ENCODE data around the gene RAB30.

RAB30 gene, protein sequence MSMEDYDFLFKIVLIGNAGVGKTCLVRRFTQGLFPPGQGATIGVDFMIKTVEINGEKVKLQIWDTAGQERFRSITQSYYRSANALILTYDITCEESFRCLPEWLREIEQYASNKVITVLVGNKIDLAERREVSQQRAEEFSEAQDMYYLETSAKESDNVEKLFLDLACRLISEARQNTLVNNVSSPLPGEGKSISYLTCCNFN
- total RNA-seq: 19.2 to 44.4 (median 29.2) reads per million in 3 donors

GRCh38 chr11:83071567-83072349, at the start of gene RAB30:
Gene RAB30, minus strand, starts transcription at chr11:83071897. Its CDS starts 74,581 bp downstream, at chr11:82997316.
- Histone ChIP-seq H3K27me3 (replicated peaks; ENCODE audit: control insufficient read depth, insufficient read depth, low read length, poor library complexity, severe bottlenecking) (no peaks in the 10 kb centered on the region), H3K4me1 (ENCODE audit: control insufficient read depth, insufficient read depth, low read length, poor library complexity, severe bottlenecking) (peaks cover 14% of the 10 kb centered on the region), H3K27ac (ENCODE audit: insufficient read depth, low read length, poor library complexity, severe bottlenecking) (peak within 1 kb of the TSS; percentile 96), H3K36me3 (ENCODE audit: control insufficient read depth, insufficient read depth, low read length) (no peaks in the 10 kb centered on the region), H3K9me3 (ENCODE audit: control insufficient read depth, low read length) (no peaks in the 10 kb centered on the region), H3K4me3 (ENCODE audit: insufficient read depth, low read depth, low read length, poor library complexity, severe bottlenecking) (peak within 1 kb of the TSS; percentile 69)
- peak; percentile 88 to 95 (median 95) for DNase-seq

- peaks cover 5% of the 10 kb centered on the region for H3K4me1 ChIP-seq (ENCODE audit: control insufficient read depth, insufficient read depth, low read length, poor library complexity, severe bottlenecking)
- no peaks in the 10 kb centered on the region for H3K27me3 ChIP-seq (replicated peaks; ENCODE audit: control insufficient read depth, insufficient read depth, low read length, poor library complexity, severe bottlenecking)
- H3K36me3 ChIP-seq (ENCODE audit: control insufficient read depth, insufficient read depth, low read length): no peaks in the 10 kb centered on the region
- no peaks in the 10 kb centered on the region for H3K9me3 ChIP-seq (ENCODE audit: control insufficient read depth, low read length)
- DNase-seq: no peak
- H3K4me3 ChIP-seq (ENCODE audit: insufficient read depth, low read depth, low read length, poor library complexity, severe bottlenecking): no peak overlapping the region
- H3K27ac ChIP-seq (ENCODE audit: insufficient read depth, low read length, poor library complexity, severe bottlenecking): no peak overlapping the region
These were observed 48.6 kb upstream of the RAB30 start for GRCh38 chr11:83120327-83120726.

DNA sequence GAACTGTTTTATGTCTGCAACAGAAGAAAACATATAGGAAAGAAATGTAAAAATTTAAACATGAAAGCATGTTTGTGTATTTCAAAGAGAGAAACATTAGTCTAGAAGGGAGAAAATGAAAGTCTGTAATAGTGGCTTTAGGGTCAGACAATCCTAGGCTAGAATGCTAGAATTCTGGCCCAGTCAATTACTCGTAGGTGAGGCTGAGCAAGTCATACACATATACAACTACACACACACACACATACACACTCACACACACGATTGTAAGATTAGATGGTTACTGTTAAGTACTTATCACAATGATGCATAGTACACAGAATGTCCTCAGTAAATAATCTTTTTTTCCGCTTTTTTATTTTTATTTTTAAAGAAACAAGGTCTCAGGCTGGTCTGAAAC, 47.5 kb upstream of the RAB30 start:
- no peak for DNase-seq
- H3K36me3 ChIP-seq (ENCODE audit: control insufficient read depth, insufficient read depth, low read length): no peaks in the 10 kb centered on the region

GRCh38 chr11:83118814-83119213, 47.1 kb upstream of the RAB30 start:
- peaks cover 5% of the 10 kb centered on the region for H3K4me1 ChIP-seq (ENCODE audit: control insufficient read depth, insufficient read depth, low read length, poor library complexity, severe bottlenecking)
- no peak overlapping the region for H3K4me3 ChIP-seq (ENCODE audit: insufficient read depth, low read depth, low read length, poor library complexity, severe bottlenecking)

More for the DNA sequence above, 47.5 kb upstream of the RAB30 start:
- no peaks in the 10 kb centered on the region for H3K27me3 ChIP-seq (replicated peaks; ENCODE audit: control insufficient read depth, insufficient read depth, low read length, poor library complexity, severe bottlenecking)
- H3K4me3 ChIP-seq (ENCODE audit: insufficient read depth, low read depth, low read length, poor library complexity, severe bottlenecking): no peak overlapping the region
- H3K4me1 ChIP-seq (ENCODE audit: control insufficient read depth, insufficient read depth, low read length, poor library complexity, severe bottlenecking): peaks cover 5% of the 10 kb centered on the region
- no peaks in the 10 kb centered on the region for H3K9me3 ChIP-seq (ENCODE audit: control insufficient read depth, low read length)
- no peak overlapping the region for H3K27ac ChIP-seq (ENCODE audit: insufficient read depth, low read length, poor library complexity, severe bottlenecking)

GRCh38 chr11:83116015-83116641, 44.4 kb upstream of the RAB30 start:
- Histone ChIP-seq H3K27ac (ENCODE audit: insufficient read depth, low read length, poor library complexity, severe bottlenecking) (no peak overlapping the region), H3K27me3 (replicated peaks; ENCODE audit: control insufficient read depth, insufficient read depth, low read length, poor library complexity, severe bottlenecking) (no peaks in the 10 kb centered on the region), H3K36me3 (ENCODE audit: control insufficient read depth, insufficient read depth, low read length) (no peaks in the 10 kb centered on the region), H3K4me3 (ENCODE audit: insufficient read depth, low read depth, low read length, poor library complexity, severe bottlenecking) (peak overlapping the region; percentile 42), H3K4me1 (ENCODE audit: control insufficient read depth, insufficient read depth, low read length, poor library complexity, severe bottlenecking) (peaks cover 5% of the 10 kb centered on the region), H3K9me3 (ENCODE audit: control insufficient read depth, low read length) (no peaks in the 10 kb centered on the region)
- DNase-seq: no peak

More at GRCh38 chr11:83118814-83119213, 47.1 kb upstream of the RAB30 start:
- no peaks in the 10 kb centered on the region for H3K9me3 ChIP-seq (ENCODE audit: control insufficient read depth, low read length)
- H3K27ac ChIP-seq (ENCODE audit: insufficient read depth, low read length, poor library complexity, severe bottlenecking): no peak overlapping the region
- no peaks in the 10 kb centered on the region for H3K27me3 ChIP-seq (replicated peaks; ENCODE audit: control insufficient read depth, insufficient read depth, low read length, poor library complexity, severe bottlenecking)
- no peaks in the 10 kb centered on the region for H3K36me3 ChIP-seq (ENCODE audit: control insufficient read depth, insufficient read depth, low read length)
- no peak for DNase-seq

- DNase-seq: no peak
- Histone ChIP-seq H3K4me3 (ENCODE audit: insufficient read depth, low read depth, low read length, poor library complexity, severe bottlenecking) (peak overlapping the region; percentile 42), H3K27me3 (replicated peaks; ENCODE audit: control insufficient read depth, insufficient read depth, low read length, poor library complexity, severe bottlenecking) (no peaks in the 10 kb centered on the region), H3K36me3 (ENCODE audit: control insufficient read depth, insufficient read depth, low read length) (no peaks in the 10 kb centered on the region), H3K27ac (ENCODE audit: insufficient read depth, low read length, poor library complexity, severe bottlenecking) (no peak overlapping the region), H3K9me3 (ENCODE audit: control insufficient read depth, low read length) (no peaks in the 10 kb centered on the region), H3K4me1 (ENCODE audit: control insufficient read depth, insufficient read depth, low read length, poor library complexity, severe bottlenecking) (peaks cover 5% of the 10 kb centered on the region)
These were observed 43.9 kb upstream of the RAB30 start for GRCh38 chr11:83115551-83115950.

GRCh38 chr11:83115026-83115425, 43.3 kb upstream of the RAB30 start:
- H3K9me3 ChIP-seq (ENCODE audit: control insufficient read depth, low read length): no peaks in the 10 kb centered on the region
- H3K4me1 ChIP-seq (ENCODE audit: control insufficient read depth, insufficient read depth, low read length, poor library complexity, severe bottlenecking): peaks cover 5% of the 10 kb centered on the region
- H3K27ac ChIP-seq (ENCODE audit: insufficient read depth, low read length, poor library complexity, severe bottlenecking): no peak overlapping the region
- H3K4me3 ChIP-seq (ENCODE audit: insufficient read depth, low read depth, low read length, poor library complexity, severe bottlenecking): no peak overlapping the region
- no peaks in the 10 kb centered on the region for H3K27me3 ChIP-seq (replicated peaks; ENCODE audit: control insufficient read depth, insufficient read depth, low read length, poor library complexity, severe bottlenecking)
- DNase-seq: no peak
- H3K36me3 ChIP-seq (ENCODE audit: control insufficient read depth, insufficient read depth, low read length): no peaks in the 10 kb centered on the region

DNA sequence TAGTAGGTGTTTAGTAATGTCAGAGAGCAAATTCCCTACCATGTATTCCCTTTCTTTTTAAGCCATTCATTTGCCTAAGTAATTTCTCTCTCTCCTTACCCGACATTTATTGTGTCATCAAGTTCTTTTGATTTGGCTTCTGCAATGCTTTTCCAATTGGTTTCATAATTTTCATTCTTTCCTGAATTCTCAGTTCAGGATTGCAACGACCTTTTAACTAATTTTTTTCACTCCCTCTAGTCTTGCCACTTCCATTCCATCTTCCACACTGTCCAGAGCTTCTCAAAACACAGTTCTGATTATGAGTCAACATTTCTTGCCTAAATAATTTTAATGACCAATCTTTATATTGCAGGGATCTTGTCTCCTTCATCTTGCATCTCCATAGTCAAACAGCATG, 41.2 kb upstream of the RAB30 start:
- Histone ChIP-seq H3K27me3 (replicated peaks; ENCODE audit: control insufficient read depth, insufficient read depth, low read length, poor library complexity, severe bottlenecking) (no peaks in the 10 kb centered on the region), H3K9me3 (ENCODE audit: control insufficient read depth, low read length) (no peaks in the 10 kb centered on the region), H3K4me3 (ENCODE audit: insufficient read depth, low read depth, low read length, poor library complexity, severe bottlenecking) (no peak overlapping the region), H3K27ac (ENCODE audit: insufficient read depth, low read length, poor library complexity, severe bottlenecking) (no peak overlapping the region), H3K4me1 (ENCODE audit: control insufficient read depth, insufficient read depth, low read length, poor library complexity, severe bottlenecking) (peaks cover 5% of the 10 kb centered on the region), H3K36me3 (ENCODE audit: control insufficient read depth, insufficient read depth, low read length) (no peaks in the 10 kb centered on the region)
- no peak for DNase-seq

- Histone ChIP-seq H3K9me3 (ENCODE audit: control insufficient read depth, low read length) (no peaks in the 10 kb centered on the region), H3K4me1 (ENCODE audit: control insufficient read depth, insufficient read depth, low read length, poor library complexity, severe bottlenecking) (no peaks in the 10 kb centered on the region), H3K27ac (ENCODE audit: insufficient read depth, low read length, poor library complexity, severe bottlenecking) (no peak overlapping the region), H3K27me3 (replicated peaks; ENCODE audit: control insufficient read depth, insufficient read depth, low read length, poor library complexity, severe bottlenecking) (no peaks in the 10 kb centered on the region), H3K36me3 (ENCODE audit: control insufficient read depth, insufficient read depth, low read length) (no peaks in the 10 kb centered on the region), H3K4me3 (ENCODE audit: insufficient read depth, low read depth, low read length, poor library complexity, severe bottlenecking) (no peak overlapping the region)
- no peak for DNase-seq
These were observed 33.5 kb upstream of the RAB30 start for GRCh38 chr11:83105168-83105567.

DNA sequence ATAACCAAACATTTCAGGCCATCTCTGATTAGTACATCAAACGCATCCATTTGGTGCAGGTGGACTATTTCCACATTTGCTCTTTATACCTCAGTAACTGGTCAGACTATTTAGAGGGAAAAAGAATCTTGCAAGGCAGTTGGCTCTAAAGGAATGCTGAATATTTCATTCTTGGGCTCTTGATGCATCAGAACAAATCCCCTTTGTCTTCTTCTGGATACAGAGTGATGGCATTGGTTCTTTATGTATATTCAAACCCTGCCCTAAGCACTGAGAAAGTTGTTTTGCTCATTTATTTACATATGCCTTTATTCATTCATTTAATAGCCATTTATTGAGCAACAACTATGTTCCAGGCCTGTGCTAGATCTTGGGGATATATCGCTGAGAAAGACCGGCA, 31.1 kb upstream of the RAB30 start:
- no peak for DNase-seq
- H3K36me3 ChIP-seq (ENCODE audit: control insufficient read depth, insufficient read depth, low read length): no peaks in the 10 kb centered on the region
- no peaks in the 10 kb centered on the region for H3K27me3 ChIP-seq (replicated peaks; ENCODE audit: control insufficient read depth, insufficient read depth, low read length, poor library complexity, severe bottlenecking)
- no peaks in the 10 kb centered on the region for H3K9me3 ChIP-seq (ENCODE audit: control insufficient read depth, low read length)
- no peak overlapping the region for H3K4me3 ChIP-seq (ENCODE audit: insufficient read depth, low read depth, low read length, poor library complexity, severe bottlenecking)
- no peaks in the 10 kb centered on the region for H3K4me1 ChIP-seq (ENCODE audit: control insufficient read depth, insufficient read depth, low read length, poor library complexity, severe bottlenecking)
- no peak overlapping the region for H3K27ac ChIP-seq (ENCODE audit: insufficient read depth, low read length, poor library complexity, severe bottlenecking)

Data from effector memory CD4-positive, alpha-beta T cell (primary cell).